Measurements from ENCODE around the gene VPS11. TPM values are rescaled to one million over a fixed set of nuclear protein-coding genes. Genes with fewer than 3 reads are reported as not detected.

Gene VPS11
- total RNA-seq, 1 donor from 2014 or later: 42.6 TPM

- Mint-ChIP-seq H3K4me1 (ENCODE audit: unreplicated experiment) (peaks cover 35% of the 10 kb centered on the region), H3K4me3 (ENCODE audit: unreplicated experiment) (peak overlapping the region; percentile 84), H3K27me3 (ENCODE audit: unreplicated experiment) (no peaks in the 10 kb centered on the region), H3K27ac (ENCODE audit: unreplicated experiment) (peak overlapping the region; percentile 82), H3K9me3 (ENCODE audit: unreplicated experiment) (no peaks in the 10 kb centered on the region), H3K36me3 (ENCODE audit: unreplicated experiment) (peaks cover 16% of the 10 kb centered on the region)
- DNase-seq (ENCODE audit: extremely low spot score, unreplicated experiment): no peak
- TF ChIP-seq CTCF (IDR thresholded peaks at IDR 0.05): no peak
These were observed 40.7 kb downstream of the VPS11 start for GRCh38 chr11:119108146-119108856.

GRCh38 chr11:119108857-119109221 lies 41.2 kb downstream of the VPS11 start:
- peak overlapping the region; percentile 84 for H3K4me3 Mint-ChIP-seq (ENCODE audit: unreplicated experiment)
- peaks cover 33% of the 10 kb centered on the region for H3K4me1 Mint-ChIP-seq (ENCODE audit: unreplicated experiment)
- peak overlapping the region; percentile 82 for H3K27ac Mint-ChIP-seq (ENCODE audit: unreplicated experiment)
- DNase-seq (ENCODE audit: extremely low spot score, unreplicated experiment): no peak
- no peak for TF ChIP-seq CTCF (IDR thresholded peaks at IDR 0.05)
- no peaks in the 10 kb centered on the region for H3K9me3 Mint-ChIP-seq (ENCODE audit: unreplicated experiment)
- H3K27me3 Mint-ChIP-seq (ENCODE audit: unreplicated experiment): no peaks in the 10 kb centered on the region
- peaks cover 17% of the 10 kb centered on the region for H3K36me3 Mint-ChIP-seq (ENCODE audit: unreplicated experiment)

- Mint-ChIP-seq H3K36me3 (ENCODE audit: unreplicated experiment) (peaks cover 22% of the 10 kb centered on the region), H3K4me3 (ENCODE audit: unreplicated experiment) (no peak overlapping the region), H3K27me3 (ENCODE audit: unreplicated experiment) (no peaks in the 10 kb centered on the region), H3K27ac (ENCODE audit: unreplicated experiment) (no peak overlapping the region), H3K4me1 (ENCODE audit: unreplicated experiment) (peaks cover 31% of the 10 kb centered on the region), H3K9me3 (ENCODE audit: unreplicated experiment) (no peaks in the 10 kb centered on the region)
- DNase-seq (ENCODE audit: extremely low spot score, unreplicated experiment): no peak
- no peak for TF ChIP-seq CTCF (IDR thresholded peaks at IDR 0.05)
These were observed 42.2 kb downstream of the VPS11 start for GRCh38 chr11:119109843-119110242.

GRCh38 chr11:119110439-119110838 lies 42.8 kb downstream of the VPS11 start:
- no peak for DNase-seq (ENCODE audit: extremely low spot score, unreplicated experiment)
- Mint-ChIP-seq H3K27me3 (ENCODE audit: unreplicated experiment) (no peaks in the 10 kb centered on the region), H3K4me1 (ENCODE audit: unreplicated experiment) (peaks cover 28% of the 10 kb centered on the region), H3K36me3 (ENCODE audit: unreplicated experiment) (peaks cover 26% of the 10 kb centered on the region), H3K9me3 (ENCODE audit: unreplicated experiment) (no peaks in the 10 kb centered on the region), H3K27ac (ENCODE audit: unreplicated experiment) (no peak overlapping the region), H3K4me3 (ENCODE audit: unreplicated experiment) (no peak overlapping the region)
- TF ChIP-seq CTCF (IDR thresholded peaks at IDR 0.05): no peak

- H3K4me3 Mint-ChIP-seq (ENCODE audit: unreplicated experiment): no peak overlapping the region
- no peak overlapping the region for H3K27ac Mint-ChIP-seq (ENCODE audit: unreplicated experiment)
- H3K27me3 Mint-ChIP-seq (ENCODE audit: unreplicated experiment): no peaks in the 10 kb centered on the region
- no peak for DNase-seq (ENCODE audit: extremely low spot score, unreplicated experiment)
- peaks cover 31% of the 10 kb centered on the region for H3K36me3 Mint-ChIP-seq (ENCODE audit: unreplicated experiment)
- H3K9me3 Mint-ChIP-seq (ENCODE audit: unreplicated experiment): no peaks in the 10 kb centered on the region
- H3K4me1 Mint-ChIP-seq (ENCODE audit: unreplicated experiment): peaks cover 25% of the 10 kb centered on the region
- no peak for TF ChIP-seq CTCF (IDR thresholded peaks at IDR 0.05)
These were observed 43.8 kb downstream of the VPS11 start for GRCh38 chr11:119111361-119111925.

Data from osteocyte (in vitro differentiated cells).